ENCODE data around the gene ITFG2.

DNA sequence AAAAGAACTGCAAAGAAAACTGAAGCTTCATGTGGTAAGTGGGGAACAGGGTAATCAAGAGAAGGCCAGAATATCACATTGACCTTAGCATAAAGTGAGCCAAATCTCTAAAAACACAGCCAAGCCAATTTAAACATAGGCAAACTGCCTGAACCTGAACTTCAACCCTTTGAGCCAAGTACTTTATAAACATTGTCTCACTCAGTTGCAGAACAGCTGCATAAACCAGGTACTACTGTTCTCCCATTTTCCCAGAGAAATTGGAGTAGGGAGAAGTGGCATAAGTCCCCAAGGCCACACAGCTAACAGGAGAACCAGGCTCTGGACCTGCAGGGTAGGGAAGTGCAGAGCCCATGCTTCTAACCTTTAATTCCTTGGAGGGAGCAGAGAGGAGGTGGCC is 48.1 kb upstream of the ITFG2 start:
- TF ChIP-seq POLR2A (IDR thresholded peaks at IDR 0.05; ENCODE audit: low read length): no peak
- no peak for TF ChIP-seq GATA1 (IDR thresholded peaks at IDR 0.05; ENCODE audit: low read depth, low read length)
